PFSK-1 (cell line): ENCODE results near the gene SESN2.

Experiments
- FOXP2 ChIP-seq: optimal IDR thresholded peaks from 2 replicates; pipeline ENCODE3; 2011; ENCODE audit warnings: borderline replicate concordance, control low read depth, inconsistent platforms; ENCODE audit not compliant: insufficient read depth; ENCODE audit errors: extremely low read length, extremely low read depth
- POLR2AphosphoS5 ChIP-seq: IDR thresholded peaks from 2 replicates; pipeline ENCODE4 v1.6.1; 2012; ENCODE audit warnings: low read depth, mild to moderate bottlenecking, control low read depth, low read length, moderate library complexity
- SIN3A ChIP-seq: IDR thresholded peaks from 2 replicates; pipeline ENCODE4 v1.6.1; 2012; ENCODE audit warnings: mild to moderate bottlenecking, low read length, moderate library complexity, borderline replicate concordance; ENCODE audit not compliant: insufficient read depth
- TAF1 ChIP-seq: IDR thresholded peaks from 2 replicates; pipeline ENCODE4 v1.6.1; 2012; ENCODE audit warnings: low read length, control low read depth, borderline replicate concordance; ENCODE audit not compliant: insufficient read depth
- TF ChIP-seq, protein P1 (sequence below), 2 experiments: IDR thresholded peaks; 2 replicates each; pipeline versions ENCODE4 v1.6.1 to v1.8.0; 2011 to 2012; ENCODE audit warnings: low read depth in 2 of 2, low read length in 2 of 2, control low read depth in 1 of 2, inconsistent platforms in 1 of 2, mild to moderate bottlenecking in 1 of 2, moderate library complexity in 1 of 2; ENCODE audit not compliant: insufficient read depth in 1 of 2

DNA sequence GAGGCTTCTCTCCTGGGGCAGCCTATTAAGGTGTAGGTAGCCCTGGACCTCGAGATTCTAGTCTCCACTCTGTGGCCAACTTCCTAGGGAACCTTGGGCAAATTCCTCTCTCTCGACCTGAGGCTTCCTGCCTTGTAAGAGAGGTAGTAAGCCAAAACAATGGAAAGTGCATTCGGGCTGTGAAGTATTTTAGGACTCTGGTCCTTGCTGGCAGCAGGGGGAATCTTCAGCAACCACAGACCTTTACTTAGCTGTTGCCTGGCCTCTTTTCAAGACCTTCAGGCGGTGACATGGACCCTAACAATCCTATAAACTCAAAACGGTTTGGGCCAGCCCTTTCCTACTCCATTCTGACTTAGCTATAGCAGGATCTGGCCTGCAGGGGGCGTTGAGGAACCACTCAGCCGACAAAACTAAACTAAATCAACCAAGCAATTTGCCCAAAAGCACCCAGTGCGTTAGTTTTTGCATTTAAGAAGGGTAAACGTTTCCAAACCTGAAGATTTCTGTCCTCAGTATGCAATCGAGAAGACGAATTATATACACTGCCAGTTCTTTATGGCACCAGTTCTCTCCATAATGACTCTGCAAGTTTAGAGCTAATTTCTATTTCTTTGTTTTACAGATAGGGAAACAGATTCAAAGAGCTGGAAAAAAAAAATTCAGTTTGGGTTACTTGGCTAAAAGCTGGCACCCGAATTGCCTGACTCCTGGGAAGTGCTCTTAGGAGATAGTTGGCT, 10.9 kb upstream of the SESN2 start:
- TF ChIP-seq SIN3A: no peak
- TF ChIP-seq TAF1: no peak
- no peak for TF ChIP-seq POLR2AphosphoS5
- TF ChIP-seq, protein P1, sequence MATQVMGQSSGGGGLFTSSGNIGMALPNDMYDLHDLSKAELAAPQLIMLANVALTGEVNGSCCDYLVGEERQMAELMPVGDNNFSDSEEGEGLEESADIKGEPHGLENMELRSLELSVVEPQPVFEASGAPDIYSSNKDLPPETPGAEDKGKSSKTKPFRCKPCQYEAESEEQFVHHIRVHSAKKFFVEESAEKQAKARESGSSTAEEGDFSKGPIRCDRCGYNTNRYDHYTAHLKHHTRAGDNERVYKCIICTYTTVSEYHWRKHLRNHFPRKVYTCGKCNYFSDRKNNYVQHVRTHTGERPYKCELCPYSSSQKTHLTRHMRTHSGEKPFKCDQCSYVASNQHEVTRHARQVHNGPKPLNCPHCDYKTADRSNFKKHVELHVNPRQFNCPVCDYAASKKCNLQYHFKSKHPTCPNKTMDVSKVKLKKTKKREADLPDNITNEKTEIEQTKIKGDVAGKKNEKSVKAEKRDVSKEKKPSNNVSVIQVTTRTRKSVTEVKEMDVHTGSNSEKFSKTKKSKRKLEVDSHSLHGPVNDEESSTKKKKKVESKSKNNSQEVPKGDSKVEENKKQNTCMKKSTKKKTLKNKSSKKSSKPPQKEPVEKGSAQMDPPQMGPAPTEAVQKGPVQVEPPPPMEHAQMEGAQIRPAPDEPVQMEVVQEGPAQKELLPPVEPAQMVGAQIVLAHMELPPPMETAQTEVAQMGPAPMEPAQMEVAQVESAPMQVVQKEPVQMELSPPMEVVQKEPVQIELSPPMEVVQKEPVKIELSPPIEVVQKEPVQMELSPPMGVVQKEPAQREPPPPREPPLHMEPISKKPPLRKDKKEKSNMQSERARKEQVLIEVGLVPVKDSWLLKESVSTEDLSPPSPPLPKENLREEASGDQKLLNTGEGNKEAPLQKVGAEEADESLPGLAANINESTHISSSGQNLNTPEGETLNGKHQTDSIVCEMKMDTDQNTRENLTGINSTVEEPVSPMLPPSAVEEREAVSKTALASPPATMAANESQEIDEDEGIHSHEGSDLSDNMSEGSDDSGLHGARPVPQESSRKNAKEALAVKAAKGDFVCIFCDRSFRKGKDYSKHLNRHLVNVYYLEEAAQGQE (IDR thresholded peaks at IDR 0.05; ENCODE audit: insufficient read depth in 1 of 2, low read depth in 2 of 2, low read length in 2 of 2): no peak
- TF ChIP-seq FOXP2: no peak
